MM.1S (cell line): ENCODE data around the gene APBB2.

Source experiments
- DNase-seq: peaks from one replicate; pipeline ENCODE4 v3.0.0-alpha.2; 2015
- H2AFZ ChIP-seq: fragments of 300-600 bp; sonication (generic); 2 replicates; pipeline ENCODE4 v1.6.0; 2016; ENCODE audit warnings: antibody characterized with exemption, low read length
- H3F3A ChIP-seq: fragments of 300-600 bp; sonication (generic); 2 replicates; pipeline ENCODE4 v1.6.1; 2016; ENCODE audit warnings: mild to moderate bottlenecking, antibody characterized with exemption, low read length, moderate library complexity, mixed read lengths; ENCODE audit not compliant: insufficient read depth
- H3K27ac ChIP-seq: fragments of 300-600 bp; sonication (generic); 2 replicates; pipeline ENCODE4 v1.5.1; 2016; ENCODE audit warnings: mild to moderate bottlenecking, low read length
- H3K27me3 ChIP-seq: fragments of 300-600 bp; sonication (generic); replicated peaks from 2 replicates; pipeline ENCODE4 v1.6.0; 2016; ENCODE audit warnings: low read length; ENCODE audit not compliant: insufficient read depth
- H3K36me3 ChIP-seq: fragments of 300-600 bp; sonication (generic); replicated peaks from 2 replicates; pipeline ENCODE4 v1.6.1; 2016; ENCODE audit warnings: mild to moderate bottlenecking, low read length, mixed read lengths; ENCODE audit not compliant: insufficient read depth
- H3K4me1 ChIP-seq: fragments of 300-600 bp; sonication (generic); 2 replicates; pipeline ENCODE4 v1.6.1; 2016; ENCODE audit warnings: low read length, mixed read lengths
- H3K4me2 ChIP-seq: fragments of 300-600 bp; sonication (generic); 2 replicates; pipeline ENCODE4 v1.6.0; 2016; ENCODE audit warnings: low read depth, low read length
- H3K4me3 ChIP-seq: fragments of 300-600 bp; sonication (generic); 2 replicates; pipeline ENCODE4 v1.5.1; 2016; ENCODE audit warnings: low read length, mixed read lengths
- H3K79me2 ChIP-seq: fragments of 300-600 bp; sonication (generic); 2 replicates; pipeline ENCODE4 v1.6.1; 2016; ENCODE audit warnings: mixed run types, low read length, mixed read lengths
- H3K9ac ChIP-seq: fragments of 300-600 bp; sonication (generic); 2 replicates; pipeline ENCODE4 v1.6.1; 2016; ENCODE audit warnings: low read length, mixed read lengths
- H3K9me2 ChIP-seq: fragments of 300-600 bp; sonication (generic); replicated peaks from 2 replicates; pipeline ENCODE4 v1.6.1; 2016; ENCODE audit warnings: mild to moderate bottlenecking, low read length, mixed read lengths; ENCODE audit not compliant: insufficient read depth
- H3K9me3 ChIP-seq: fragments of 300-600 bp; sonication (generic); replicated peaks from 2 replicates; pipeline ENCODE4 v1.6.1; 2016; ENCODE audit warnings: mild to moderate bottlenecking, low read length, mixed read lengths; ENCODE audit not compliant: insufficient read depth
- H4K20me1 ChIP-seq: fragments of 300-600 bp; sonication (generic); 2 replicates; pipeline ENCODE4 v1.6.1; 2016; ENCODE audit warnings: mild to moderate bottlenecking, low read length, moderate library complexity, mixed read lengths; ENCODE audit not compliant: insufficient read depth
- CTCF ChIP-seq: fragments of 300-600 bp; sonication (generic); IDR thresholded peaks from 2 replicates; pipeline ENCODE4 v1.5.1; 2016; ENCODE audit warnings: antibody characterized with exemption, low read length, mixed read lengths
- EZH2 ChIP-seq: fragments of 300-600 bp; sonication (generic); optimal IDR thresholded peaks from 2 replicates; pipeline ENCODE3; 2017; ENCODE audit warnings: low read depth, mild to moderate bottlenecking, antibody characterized with exemption, low read length, mixed read lengths
- EZH2phosphoT487 ChIP-seq: fragments of 300-600 bp; sonication (generic); IDR thresholded peaks from 2 replicates; pipeline ENCODE4 v1.6.1; 2018; ENCODE audit warnings: antibody characterized with exemption, low read length

The APBB2 gene

DNA sequence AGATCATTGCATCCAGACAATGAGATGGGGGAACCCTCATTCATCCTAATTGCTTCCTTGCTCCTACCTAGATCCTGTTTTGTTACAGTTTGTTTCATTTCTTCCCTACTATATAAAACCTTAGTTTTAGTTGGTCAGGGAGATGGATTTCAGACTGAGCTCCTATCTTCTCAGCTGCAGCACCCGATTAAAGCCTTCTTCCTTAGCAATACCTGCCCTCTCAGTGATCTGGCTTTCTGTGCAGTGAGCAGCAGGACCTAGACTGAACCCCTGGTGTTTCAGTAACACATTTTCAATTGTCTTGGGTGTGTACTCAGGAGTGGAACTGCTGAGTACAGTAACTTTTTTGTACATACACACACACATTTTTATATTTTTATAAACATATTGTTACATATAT lies 187.4 kb downstream of the APBB2 start:
- no peak overlapping the region for H3K27ac ChIP-seq

GRCh38 chr4:41025824-41026223 lies 188.5 kb downstream of the APBB2 start:
- TF ChIP-seq CTCF (no peak), EZH2 (no peak), EZH2phosphoT487 (no peak)
- no peak overlapping the region for H3K27ac ChIP-seq
- no peaks in the 10 kb centered on the region for H4K20me1 ChIP-seq
- H3K9me2 ChIP-seq, result no peaks in the 10 kb centered on the region
- H3K4me3 ChIP-seq, result no peak overlapping the region
- no peak overlapping the region for H2AFZ ChIP-seq
- no peak overlapping the region for H3K4me2 ChIP-seq
- no peaks in the 10 kb centered on the region for H3K79me2 ChIP-seq
- no peaks in the 10 kb centered on the region for H3F3A ChIP-seq
- no peak overlapping the region for H3K9ac ChIP-seq
- H3K27me3 ChIP-seq, result no peaks in the 10 kb centered on the region
- no peaks in the 10 kb centered on the region for H3K9me3 ChIP-seq
- no peaks in the 10 kb centered on the region for H3K36me3 ChIP-seq
- DNase-seq, result no peak
- H3K4me1 ChIP-seq, result no peaks in the 10 kb centered on the region

More for the DNA sequence above, 187.4 kb downstream of the APBB2 start:
- Histone ChIP-seq H3K9me2 (no peaks in the 10 kb centered on the region), H3K4me3 (no peak overlapping the region), H3K4me2 (no peak overlapping the region), H3K4me1 (no peaks in the 10 kb centered on the region), H4K20me1 (no peaks in the 10 kb centered on the region), H3K27me3 (no peaks in the 10 kb centered on the region), H3K9me3 (no peaks in the 10 kb centered on the region), H3K9ac (no peak overlapping the region), H3F3A (no peaks in the 10 kb centered on the region), H3K79me2 (no peaks in the 10 kb centered on the region), H2AFZ (no peak overlapping the region), H3K36me3 (no peaks in the 10 kb centered on the region)
- DNase-seq, result no peak
- TF ChIP-seq EZH2phosphoT487 (no peak), CTCF (no peak), EZH2 (no peak)

DNA sequence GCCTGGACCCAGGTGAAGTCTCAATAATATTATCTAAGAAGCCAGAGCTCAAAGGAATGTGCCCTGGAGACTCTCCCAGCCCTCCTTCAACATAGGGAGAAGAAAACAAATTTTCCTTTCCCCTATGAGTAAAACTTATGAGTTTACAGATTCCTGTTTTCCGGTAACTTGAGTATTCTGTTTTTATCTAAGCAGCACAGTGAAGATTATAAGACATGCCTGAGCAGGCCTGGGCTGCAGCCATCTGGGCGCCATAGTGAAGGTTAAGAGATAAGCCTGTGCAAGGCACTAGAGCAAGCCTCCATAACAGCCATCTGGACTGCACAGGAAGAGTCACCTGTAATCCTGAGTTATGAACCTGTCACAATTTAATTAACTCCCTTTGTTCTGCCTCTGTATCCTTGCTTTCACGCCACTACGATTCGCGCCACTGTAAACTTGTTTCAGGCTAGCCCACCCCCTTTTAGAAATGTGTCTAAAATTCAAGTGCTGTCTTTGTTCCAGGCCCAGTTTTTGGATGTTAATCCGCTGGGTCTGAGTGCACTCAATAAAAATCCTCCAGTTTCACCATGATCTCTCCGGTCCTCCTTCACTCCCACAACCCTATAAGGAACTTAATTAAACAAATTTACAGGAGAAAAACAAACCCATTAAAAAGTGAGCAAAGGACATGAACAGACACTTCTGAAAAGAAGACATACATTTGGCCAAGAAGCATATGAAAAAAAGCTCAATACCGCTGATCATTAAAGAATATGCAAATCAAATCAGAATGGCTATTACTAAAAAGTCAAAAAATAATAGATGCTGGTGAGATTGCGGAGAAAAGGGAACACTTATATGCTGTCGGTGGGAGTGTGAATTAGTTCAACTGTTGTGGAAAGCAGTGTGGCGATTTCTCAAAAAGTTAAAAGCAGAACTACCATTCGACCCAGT lies 189.5 kb downstream of the APBB2 start:
- TF ChIP-seq EZH2phosphoT487 (no peak), EZH2 (no peak), CTCF (no peak)
- H3K9me2 ChIP-seq, result no peaks in the 10 kb centered on the region
- no peak overlapping the region for H3K27ac ChIP-seq
- H3K4me2 ChIP-seq, result no peak overlapping the region
- no peaks in the 10 kb centered on the region for H3K27me3 ChIP-seq
- H3K79me2 ChIP-seq, result no peaks in the 10 kb centered on the region
- H3F3A ChIP-seq, result no peaks in the 10 kb centered on the region
- no peaks in the 10 kb centered on the region for H3K36me3 ChIP-seq
- no peak overlapping the region for H3K9ac ChIP-seq
- H4K20me1 ChIP-seq, result no peaks in the 10 kb centered on the region
- no peaks in the 10 kb centered on the region for H3K4me1 ChIP-seq
- H3K4me3 ChIP-seq, result no peak overlapping the region
- no peak overlapping the region for H2AFZ ChIP-seq
- H3K9me3 ChIP-seq, result no peaks in the 10 kb centered on the region
- no peak for DNase-seq
